ENCODE results near the gene JPH2. TPM values are rescaled to one million over a fixed set of nuclear protein-coding genes. Genes with fewer than 3 reads are reported as not detected.

Gene JPH2
- total RNA-seq, 1 donor from 2014 or later: not detected

DNA sequence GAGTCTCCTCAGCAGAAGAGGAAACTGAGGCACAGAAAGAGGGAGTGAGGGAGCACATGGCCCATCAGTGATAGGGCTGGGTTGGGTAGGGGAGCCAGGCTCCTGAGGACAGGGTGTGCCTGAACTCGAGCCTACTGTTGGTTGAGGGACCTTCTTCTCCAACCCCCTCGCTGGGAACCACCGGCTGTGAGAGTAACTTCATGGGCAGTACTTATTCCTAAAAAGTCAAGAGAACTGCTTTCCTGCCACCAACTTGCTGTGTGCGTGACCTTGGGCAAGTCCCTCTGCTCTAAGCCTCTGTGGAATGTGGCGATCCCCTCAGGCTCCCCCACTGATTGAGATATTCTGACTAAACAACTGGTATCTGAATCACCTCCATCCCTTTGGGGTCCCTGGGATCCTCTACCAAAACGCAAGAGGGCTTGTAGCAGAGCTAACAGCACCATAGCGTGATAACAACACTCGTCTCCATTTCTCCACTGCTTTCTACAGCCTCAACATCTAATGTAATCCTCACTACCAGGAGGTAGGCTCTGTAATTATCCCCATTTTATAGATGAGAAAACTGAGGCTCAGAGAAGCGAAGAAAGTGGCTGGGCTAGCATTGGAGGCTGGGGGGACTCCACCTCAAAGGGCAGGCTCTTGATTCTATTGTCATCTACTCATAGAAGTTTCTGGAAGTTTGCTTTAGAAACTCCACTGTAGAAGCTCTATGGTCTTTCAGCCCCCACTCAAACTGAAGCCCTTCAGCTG is 76.0 kb downstream of the JPH2 start:
- intact Hi-C loops (cut with micrococcal nuclease): loop anchor here (10.0 kb wide), 1 partner anchor 624 kb away; no protein-coding TSS in a partner anchor

DNA sequence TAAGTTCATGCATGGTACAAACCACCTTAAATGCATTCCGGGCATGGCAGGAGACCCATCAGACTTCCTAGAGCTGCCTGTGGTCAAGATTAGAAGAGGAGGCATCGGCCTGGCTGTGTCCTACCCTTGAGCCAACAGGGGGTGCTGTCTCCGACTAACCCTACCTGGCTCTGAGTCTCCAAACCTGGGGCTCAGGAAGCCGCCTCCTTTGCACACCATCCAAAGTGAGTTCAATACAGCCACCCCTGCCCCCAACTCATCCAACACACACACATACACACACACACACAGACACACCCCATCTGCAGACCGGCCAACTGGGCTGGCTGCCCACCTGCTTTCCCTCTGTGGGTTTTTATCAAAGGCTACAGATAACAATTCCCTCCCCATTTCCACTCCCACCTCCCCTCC is 77.0 kb downstream of the JPH2 start:
- intact Hi-C loops (cut with micrococcal nuclease): loop anchor here (10.0 kb wide), 1 partner anchor 625 kb away; no protein-coding TSS in a partner anchor

DNA sequence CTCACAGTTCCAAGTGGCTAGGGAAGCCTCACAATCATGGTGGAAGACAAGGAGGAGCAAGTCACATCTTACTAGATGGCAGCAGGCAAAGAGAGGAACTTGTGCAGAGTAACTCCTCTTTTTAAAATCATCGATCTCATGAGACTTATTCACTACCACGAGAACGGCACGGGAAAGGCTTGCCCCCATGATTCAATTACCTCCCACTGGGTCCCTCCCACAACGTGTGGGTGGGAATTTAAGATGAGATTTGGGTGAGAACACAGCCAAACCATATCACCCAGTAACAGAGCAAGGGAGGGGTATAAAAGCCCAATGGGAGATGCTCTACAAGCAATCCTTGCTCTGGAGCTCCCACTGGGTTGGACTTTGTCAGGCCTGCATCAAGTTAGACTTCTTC is 80.4 kb downstream of the JPH2 start:
- intact Hi-C loops (cut with micrococcal nuclease): no loop called here

DNA sequence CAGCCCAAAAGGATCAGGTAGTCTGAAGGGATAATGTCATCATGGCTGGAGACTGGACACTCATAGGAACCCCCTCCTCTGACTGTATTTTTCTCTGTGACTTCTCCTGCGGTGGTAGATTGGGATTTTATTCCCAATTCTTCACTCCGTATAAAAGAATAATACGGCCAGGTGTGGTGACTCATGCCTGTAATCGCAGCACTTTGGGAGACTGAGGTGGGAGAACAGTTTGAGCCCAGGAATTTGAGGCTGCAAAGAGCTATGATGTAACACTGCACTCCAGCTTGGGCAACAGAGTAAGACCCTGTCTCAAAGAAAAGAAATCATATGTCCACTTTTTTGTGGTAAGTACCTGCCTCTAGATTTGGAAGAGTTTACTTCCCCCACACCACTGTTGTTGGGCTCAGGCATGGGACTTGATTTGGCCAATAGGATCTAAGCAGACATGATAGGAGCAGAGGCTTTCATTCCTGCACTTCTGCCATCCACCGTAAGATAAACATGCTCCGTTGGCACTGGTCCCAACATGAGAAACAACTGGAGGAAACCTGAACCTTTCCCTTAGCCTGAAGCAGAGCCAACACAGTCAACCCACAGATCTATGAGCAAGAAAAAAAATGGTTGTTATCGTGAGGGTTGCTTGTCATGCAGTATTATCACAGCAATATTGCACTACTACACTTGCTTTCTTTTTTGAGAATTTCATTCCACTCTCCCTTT is 82.0 kb downstream of the JPH2 start:
- intact Hi-C loops (cut with micrococcal nuclease): no loop called here

DNA sequence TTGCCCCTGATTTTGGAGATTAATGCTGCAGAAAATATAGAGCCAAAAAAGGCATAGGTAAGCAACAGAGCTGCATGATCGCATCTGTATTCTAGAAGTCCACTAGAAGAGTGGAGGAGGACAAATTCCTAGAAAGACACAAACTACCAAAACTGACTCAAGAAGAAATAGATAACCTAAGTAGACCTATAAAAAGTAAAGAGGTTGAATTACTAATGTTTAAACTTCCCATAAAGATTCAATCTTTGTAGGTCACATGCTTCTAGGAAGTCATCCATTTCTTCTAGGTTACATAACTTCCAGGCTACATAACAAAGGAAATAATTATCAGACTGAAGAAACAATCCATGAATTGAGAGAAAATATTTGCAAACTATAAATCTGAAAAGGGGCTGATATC is 84.4 kb downstream of the JPH2 start:
- intact Hi-C loops (cut with micrococcal nuclease): no loop called here

DNA sequence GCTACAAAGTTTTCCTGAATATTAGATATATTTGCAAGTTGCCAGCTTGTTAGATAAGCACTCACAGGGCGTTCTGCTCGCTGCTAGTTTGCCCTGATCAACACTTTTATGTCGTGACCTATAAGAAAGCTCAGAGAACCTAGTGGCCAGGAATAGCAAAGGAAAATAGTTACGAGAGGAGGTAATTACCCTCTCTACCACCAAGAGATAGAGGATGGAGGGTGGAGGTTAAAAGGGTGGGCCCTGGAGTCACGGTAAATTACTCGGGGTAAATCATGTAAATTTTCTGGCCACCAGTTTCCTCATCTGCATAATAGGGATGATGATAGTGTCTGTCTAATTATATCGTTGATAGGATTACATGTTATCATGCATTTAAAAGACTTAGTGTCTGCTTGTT is 87.2 kb downstream of the JPH2 start:
- intact Hi-C loops (cut with micrococcal nuclease): no loop called here

DNA sequence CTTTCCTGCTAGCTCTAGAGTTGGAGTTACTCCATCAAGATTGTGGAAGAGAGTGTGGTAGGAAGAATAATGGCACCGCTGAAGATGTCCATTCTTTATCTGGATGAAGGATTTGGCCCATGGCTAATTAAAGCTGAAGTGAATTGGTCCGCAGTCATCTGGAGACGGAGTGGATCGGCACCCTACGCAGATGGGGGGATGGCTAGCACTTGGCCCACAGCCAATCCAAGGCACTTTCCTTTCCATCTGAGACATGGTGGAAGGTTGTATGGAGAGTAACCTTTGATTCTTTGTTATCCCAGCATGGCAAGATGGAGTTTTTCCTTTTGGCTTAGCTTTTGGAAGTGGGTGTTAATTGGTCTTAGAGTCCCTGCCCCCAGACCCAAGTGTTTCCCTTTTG is 88.3 kb downstream of the JPH2 start:
- intact Hi-C loops (cut with micrococcal nuclease): no loop called here

DNA sequence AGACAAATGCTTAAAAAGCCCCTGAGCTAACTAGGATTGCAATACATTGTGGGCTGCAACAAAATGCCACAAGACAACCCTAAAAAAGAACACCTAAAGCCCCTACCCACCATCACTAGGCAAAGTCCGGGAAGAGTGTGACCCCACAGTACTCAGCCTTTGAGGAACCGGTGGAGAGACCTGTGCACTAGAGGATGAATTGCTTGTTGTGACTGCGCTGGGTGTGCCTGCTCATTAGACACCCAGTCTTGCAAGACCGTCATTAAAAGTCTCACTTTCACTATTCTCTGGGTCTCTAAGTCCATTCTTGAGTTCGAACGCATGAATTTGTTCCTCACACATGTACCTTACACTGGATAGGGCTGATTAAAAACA is 88.7 kb downstream of the JPH2 start:
- intact Hi-C loops (cut with micrococcal nuclease): no loop called here

DNA sequence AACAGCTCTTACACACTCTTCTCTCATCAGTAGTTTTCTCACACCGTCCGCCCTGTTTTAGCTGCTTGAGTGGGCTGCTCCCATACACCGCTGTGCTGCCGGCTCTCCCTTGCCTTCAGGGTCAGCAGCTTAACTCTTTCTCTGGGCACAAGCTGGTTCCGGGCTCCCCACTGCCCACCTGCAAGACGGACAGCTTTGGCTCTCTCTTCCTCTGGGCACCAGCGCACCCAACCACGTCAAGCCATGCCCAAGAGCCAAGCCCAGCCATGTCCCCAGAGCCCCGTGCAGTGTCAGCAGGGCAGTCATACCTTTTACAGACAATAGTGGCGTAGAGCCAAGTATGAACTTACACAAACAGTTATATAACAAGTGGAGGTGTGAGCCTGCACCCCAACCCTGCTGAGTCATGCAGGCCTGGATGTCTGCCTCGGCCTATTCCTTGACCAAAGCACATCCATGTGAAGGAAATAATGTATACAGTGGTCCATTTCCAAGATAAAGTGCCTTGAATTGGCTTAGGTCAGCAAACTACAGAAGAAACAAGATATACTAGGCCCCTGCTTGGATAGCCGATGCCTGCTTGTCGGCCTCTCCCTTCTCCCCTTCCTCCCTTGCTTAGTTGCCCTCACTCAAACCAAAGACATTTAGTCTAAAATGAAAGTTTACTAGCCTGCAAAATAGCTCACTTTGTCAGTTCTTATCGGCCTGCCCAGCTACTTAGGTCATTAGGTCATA is 89.3 kb downstream of the JPH2 start:
- intact Hi-C loops (cut with micrococcal nuclease): no loop called here

DNA sequence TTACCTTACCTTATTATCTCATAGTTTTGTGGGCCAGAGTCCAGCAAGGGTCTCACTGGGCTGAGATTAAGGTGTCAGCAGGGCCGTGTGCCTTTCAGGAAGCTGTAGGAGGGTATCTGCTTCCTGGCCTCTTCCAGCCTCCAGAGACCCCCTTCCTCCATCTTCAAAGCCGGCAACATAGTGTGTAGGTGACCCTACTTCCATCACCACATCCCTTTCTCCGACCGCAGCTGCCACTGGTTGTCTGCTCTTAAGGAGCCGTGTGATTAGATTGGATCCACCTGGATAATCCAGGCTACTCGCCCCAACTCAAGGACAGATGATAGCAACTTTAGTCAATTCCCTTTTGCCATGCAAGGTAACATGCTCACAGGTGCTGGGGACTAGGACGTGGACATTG is 91.2 kb downstream of the JPH2 start:
- intact Hi-C loops (cut with micrococcal nuclease): no loop called here

DNA sequence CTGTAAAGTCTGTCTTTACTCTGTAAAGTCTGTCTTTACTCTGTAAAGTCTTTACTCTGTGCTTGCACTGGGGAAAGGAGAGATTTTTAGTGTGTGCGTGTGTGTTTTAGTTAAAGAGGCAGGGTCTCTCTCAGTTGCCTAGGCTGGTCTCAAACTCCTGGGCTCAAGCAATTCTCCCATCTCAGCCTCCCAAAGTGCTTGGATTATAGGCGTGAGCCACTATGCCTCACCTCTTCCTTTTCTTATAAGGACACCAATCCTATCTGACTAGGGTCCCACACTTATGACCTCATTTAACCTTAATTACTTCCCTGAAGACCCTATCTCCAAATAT is 93.8 kb downstream of the JPH2 start:
- intact Hi-C loops (cut with micrococcal nuclease): loop anchor here (1.0 kb wide), 3 partner anchors 37 to 644 kb away; no protein-coding TSS in a partner anchor

DNA sequence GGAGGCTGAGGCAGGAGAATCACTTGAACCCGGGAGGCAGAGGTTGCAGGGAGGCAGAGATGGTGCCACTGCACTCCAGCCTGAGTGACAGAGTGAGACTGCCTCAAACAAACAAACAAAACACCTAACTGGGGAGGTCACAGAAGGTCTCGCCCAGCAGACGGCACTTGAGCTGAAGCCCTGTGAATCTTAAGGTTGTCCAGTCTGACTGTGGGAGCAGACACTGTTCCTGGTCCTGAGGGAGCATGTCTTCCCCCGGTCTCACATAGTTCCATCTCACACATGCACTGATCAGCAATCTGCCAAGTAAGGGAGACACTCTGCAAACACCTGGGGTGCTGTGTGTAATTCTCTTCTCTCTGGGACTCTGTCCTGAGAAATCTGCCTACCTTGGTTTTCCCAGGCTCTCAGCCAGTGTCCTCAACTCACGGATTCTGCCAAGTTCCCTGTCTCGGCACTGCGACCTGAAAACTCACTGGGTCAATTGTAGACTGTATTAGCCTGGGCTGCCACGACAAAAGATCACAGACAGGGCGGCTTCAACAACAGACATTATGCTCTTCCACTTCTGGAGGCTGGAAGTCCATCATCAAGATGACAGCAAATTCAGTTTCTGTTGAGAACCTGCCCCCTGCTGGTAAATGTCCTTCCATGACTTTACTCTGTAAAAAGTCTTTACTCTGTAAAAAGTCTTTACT is 94.3 kb downstream of the JPH2 start:
- intact Hi-C loops (cut with micrococcal nuclease): loop anchor here (1.0 kb wide), 3 partner anchors 36 to 643 kb away; no protein-coding TSS in a partner anchor

DNA sequence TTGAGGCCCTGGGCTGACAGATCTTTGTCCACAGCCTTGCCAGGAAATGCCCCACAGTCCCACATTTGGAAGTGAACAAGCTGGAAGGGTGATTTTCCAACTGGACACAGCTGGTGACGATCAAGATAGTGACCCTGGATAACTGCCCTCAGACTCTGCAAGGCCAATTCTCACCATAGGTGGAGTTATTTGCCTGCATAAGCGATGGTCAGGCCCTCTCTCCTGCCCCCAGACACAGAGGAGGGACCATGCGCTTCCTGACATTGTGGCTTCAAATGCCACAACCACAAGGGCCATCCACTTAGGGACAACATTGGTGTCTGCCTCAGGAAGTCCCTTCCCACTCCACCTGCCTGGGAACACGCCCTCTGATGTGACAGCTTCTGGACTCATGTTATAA is 96.0 kb downstream of the JPH2 start:
- intact Hi-C loops (cut with micrococcal nuclease): no loop called here

DNA sequence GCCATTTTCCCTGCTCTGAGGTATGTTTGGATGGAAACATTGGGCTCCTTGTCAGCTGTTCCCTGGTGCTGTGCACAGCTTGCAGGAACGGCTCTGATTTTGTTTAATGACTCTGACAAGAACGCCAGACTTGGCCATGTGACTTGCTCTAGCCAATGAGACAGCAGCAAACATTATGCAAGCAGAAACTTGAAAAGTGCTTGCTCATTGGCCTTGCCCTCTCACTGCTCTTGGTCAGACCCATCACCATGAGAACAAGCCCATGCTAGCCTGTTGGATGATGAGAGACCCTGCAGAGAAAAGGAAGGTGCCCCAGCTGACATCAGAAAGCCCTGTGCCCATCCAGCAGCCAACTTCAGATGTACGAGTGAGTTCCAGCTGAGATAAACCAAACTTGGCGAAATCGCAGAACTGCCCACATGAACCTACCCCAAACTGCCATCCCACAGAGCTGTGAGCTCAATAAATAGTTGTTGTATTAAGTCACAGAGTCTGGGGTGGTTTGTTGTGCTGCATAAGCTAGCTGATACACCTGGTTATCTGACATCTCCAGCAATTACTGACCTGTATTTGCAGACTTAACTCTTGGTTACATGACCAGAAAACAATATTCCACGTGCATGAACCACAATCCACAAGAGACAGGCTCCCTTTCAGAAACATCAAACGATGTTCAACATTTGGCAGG is 96.9 kb downstream of the JPH2 start:
- intact Hi-C loops (cut with micrococcal nuclease): no loop called here

DNA sequence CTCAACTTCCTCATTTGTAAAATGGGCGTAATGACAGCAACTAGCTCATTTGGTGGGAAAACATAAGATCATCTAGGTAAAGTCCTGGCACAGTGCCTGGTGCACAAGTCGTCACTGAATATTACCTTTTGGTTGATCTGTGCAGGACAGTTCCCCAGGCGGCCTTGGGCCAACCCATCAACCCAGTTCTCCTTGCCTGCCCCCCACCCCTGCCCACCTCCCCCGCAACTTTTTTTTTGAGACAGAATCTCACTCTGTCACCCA is 99.2 kb downstream of the JPH2 start:
- intact Hi-C loops (cut with micrococcal nuclease): no loop called here

DNA sequence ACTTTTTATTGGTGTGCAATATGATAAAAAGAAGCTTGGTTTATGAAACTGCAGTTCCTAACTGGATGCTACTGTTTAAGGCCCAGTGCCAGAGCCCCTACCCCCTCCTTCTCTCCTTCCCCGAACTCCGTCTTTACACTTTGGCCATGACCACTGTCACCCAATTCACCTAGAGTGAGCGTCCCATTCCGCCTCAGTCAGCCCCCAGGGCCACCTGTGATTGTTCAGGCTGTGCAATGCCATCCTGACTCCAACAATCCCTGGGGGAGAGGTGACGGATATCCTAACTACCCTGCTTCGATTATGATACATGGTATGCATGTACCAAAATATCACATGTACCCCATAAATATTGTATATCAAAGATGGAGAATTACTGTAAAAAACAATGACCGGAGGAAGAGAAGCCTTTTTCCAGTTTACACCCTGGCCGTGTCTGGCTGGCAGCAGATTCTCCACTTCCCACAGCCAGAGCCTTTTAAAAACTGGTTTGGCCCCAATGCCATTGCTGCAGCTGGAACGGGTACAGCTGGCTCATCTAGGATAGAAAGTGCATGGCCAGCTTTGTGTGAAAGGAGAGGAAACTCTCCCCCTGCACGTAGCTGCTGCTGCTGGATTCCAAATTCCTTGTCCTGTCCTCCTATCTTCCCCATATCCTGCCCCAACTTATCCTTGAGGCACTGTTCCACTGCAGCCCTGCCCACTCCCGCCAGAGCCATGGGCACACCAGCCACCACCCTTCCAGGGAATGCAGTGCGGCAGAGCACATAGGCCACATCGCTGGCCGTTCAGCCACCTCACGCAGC is 99.7 kb downstream of the JPH2 start:
- intact Hi-C loops (cut with micrococcal nuclease): no loop called here

DNA sequence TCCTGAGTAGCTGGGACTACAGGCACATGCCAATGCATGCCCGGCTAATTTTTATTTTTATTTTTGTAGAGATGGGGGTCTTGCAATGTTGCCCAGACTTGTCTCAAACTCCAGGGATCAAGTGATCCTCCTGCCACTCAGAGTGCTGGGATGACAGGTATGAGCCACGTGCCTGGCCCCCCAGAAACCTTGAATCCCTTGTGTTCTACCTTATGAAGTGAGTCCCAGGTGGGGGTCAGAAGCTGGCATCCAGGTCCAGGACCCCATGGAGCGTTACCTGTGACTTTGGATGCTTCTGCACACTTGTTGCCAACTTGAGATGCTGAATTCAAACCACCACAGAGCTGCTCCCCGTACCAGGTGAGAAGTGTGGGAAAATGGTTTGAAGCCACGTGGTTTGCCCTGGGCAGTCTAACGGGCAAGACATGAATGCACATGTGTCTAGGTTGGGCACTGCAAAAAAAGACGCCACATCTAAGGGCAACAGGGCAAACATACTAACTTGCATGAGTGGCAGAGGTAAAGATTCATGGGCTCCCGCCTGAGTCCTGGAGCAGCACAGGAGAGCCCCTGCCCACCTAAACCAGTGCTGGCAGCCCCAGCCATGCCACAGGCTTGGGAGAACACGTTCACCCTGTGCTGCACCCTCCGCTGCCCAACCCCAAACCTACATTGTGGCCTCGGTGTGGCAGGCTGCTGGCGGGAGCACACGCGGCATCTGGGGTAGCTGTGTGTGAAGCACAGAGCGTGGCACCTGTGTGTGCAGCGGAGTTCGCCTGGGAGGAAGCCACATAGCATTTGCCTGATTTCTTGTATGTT is 101.2 kb downstream of the JPH2 start:
- intact Hi-C loops (cut with micrococcal nuclease): no loop called here

DNA sequence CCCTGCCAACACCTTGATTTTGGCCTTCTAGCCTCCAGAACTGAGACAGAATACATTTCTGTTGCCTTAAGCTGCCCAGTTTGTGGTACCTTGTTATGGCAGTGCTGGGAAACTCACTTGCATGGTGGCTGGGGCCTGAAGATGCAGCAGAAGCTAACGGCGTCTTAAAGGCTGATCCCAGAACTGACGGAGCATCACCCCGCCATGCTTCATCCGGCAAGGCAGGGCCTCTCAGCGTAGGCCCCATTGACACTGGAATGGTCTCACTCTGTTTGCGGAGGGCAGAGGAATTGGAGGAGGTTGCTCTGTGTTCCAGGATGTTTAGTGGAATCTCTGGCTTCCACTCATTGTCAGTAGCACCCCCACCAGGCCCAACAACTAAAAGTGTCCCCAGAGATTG is 102.1 kb downstream of the JPH2 start:
- intact Hi-C loops (cut with micrococcal nuclease): no loop called here

DNA sequence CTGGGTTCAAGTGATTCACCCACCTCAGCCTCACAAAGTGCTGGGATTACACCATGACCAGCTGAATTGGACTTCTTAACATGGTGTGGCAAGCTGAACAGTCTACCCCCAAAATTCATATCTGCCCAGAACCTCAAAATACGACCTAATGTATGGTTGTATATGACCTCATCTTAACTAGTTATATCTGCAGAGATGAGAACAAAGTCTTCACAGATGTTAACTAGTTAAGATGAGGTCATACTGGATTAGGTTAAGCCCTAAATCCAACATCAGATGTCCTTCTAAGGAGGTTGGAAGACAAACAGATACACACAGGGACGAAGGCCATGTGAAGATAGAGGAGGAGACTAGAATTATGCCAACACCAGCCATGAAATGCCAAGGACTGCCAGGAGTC is 102.5 kb downstream of the JPH2 start:
- intact Hi-C loops (cut with micrococcal nuclease): no loop called here
